Activated naive CD8-positive, alpha-beta T cell (primary cell): ENCODE results near the gene SLIT1.

Experiments used
- H3K27ac Mint-ChIP-seq: one replicate; pipeline ENCODE4 v1.8.0; 2021; ENCODE audit warnings: mixed read lengths
- H3K27me3 Mint-ChIP-seq: one replicate; pipeline ENCODE4 v1.8.0; 2021; ENCODE audit warnings: mixed read lengths
- H3K36me3 Mint-ChIP-seq: one replicate; pipeline ENCODE4 v1.8.0; 2021; ENCODE audit warnings: mixed read lengths
- H3K4me1 Mint-ChIP-seq: one replicate; pipeline ENCODE4 v1.8.0; 2021; ENCODE audit warnings: low read depth, mixed read lengths
- H3K4me3 Mint-ChIP-seq: one replicate; pipeline ENCODE4 v1.8.0; 2021; ENCODE audit warnings: mild to moderate bottlenecking, mixed read lengths
- H3K9me3 Mint-ChIP-seq: one replicate; pipeline ENCODE4 v1.8.0; 2021; ENCODE audit warnings: low read depth, mixed read lengths

The SLIT1 gene

GRCh38 chr10:97128039-97128492 lies 57.7 kb downstream of the SLIT1 start:
- H3K36me3 Mint-ChIP-seq, result no peaks in the 10 kb centered on the region
- no peak overlapping the region for H3K4me3 Mint-ChIP-seq
- H3K27me3 Mint-ChIP-seq, result no peaks in the 10 kb centered on the region
- no peaks in the 10 kb centered on the region for H3K9me3 Mint-ChIP-seq
- no peaks in the 10 kb centered on the region for H3K4me1 Mint-ChIP-seq
- no peak overlapping the region for H3K27ac Mint-ChIP-seq

GRCh38 chr10:97127509-97127908 lies 58.2 kb downstream of the SLIT1 start:
- Mint-ChIP-seq H3K4me3 (no peak overlapping the region), H3K27me3 (no peaks in the 10 kb centered on the region), H3K36me3 (no peaks in the 10 kb centered on the region), H3K4me1 (no peaks in the 10 kb centered on the region), H3K9me3 (no peaks in the 10 kb centered on the region), H3K27ac (no peak overlapping the region)

- Mint-ChIP-seq H3K27me3 (peaks cover 10% of the 10 kb centered on the region), H3K4me1 (no peaks in the 10 kb centered on the region), H3K36me3 (no peaks in the 10 kb centered on the region), H3K27ac (no peak overlapping the region), H3K4me3 (no peak overlapping the region), H3K9me3 (no peaks in the 10 kb centered on the region)
Measured at GRCh38 chr10:97124211-97124610, 61.5 kb downstream of the SLIT1 start.

- Mint-ChIP-seq H3K27ac (no peak overlapping the region), H3K27me3 (peaks cover 11% of the 10 kb centered on the region), H3K36me3 (no peaks in the 10 kb centered on the region), H3K4me3 (no peak overlapping the region), H3K9me3 (no peaks in the 10 kb centered on the region), H3K4me1 (no peaks in the 10 kb centered on the region)
Measured at GRCh38 chr10:97123765-97124164, 62.0 kb downstream of the SLIT1 start.

GRCh38 chr10:97121041-97121440 lies 64.7 kb downstream of the SLIT1 start:
- Mint-ChIP-seq H3K27ac (no peak overlapping the region), H3K27me3 (peaks cover 15% of the 10 kb centered on the region), H3K4me3 (no peak overlapping the region), H3K36me3 (no peaks in the 10 kb centered on the region), H3K4me1 (no peaks in the 10 kb centered on the region), H3K9me3 (no peaks in the 10 kb centered on the region)

GRCh38 chr10:97120370-97120769 lies 65.4 kb downstream of the SLIT1 start:
- Mint-ChIP-seq H3K27ac (no peak overlapping the region), H3K4me1 (no peaks in the 10 kb centered on the region), H3K9me3 (no peaks in the 10 kb centered on the region), H3K27me3 (peaks cover 15% of the 10 kb centered on the region), H3K36me3 (no peaks in the 10 kb centered on the region), H3K4me3 (no peak overlapping the region)

- H3K4me3 Mint-ChIP-seq, result no peak overlapping the region
- peaks cover 15% of the 10 kb centered on the region for H3K27me3 Mint-ChIP-seq
- no peak overlapping the region for H3K27ac Mint-ChIP-seq
- H3K36me3 Mint-ChIP-seq, result no peaks in the 10 kb centered on the region
- no peaks in the 10 kb centered on the region for H3K4me1 Mint-ChIP-seq
- H3K9me3 Mint-ChIP-seq, result no peaks in the 10 kb centered on the region
Measured at GRCh38 chr10:97119058-97119745, 66.6 kb downstream of the SLIT1 start.

GRCh38 chr10:97117372-97117771 lies 68.4 kb downstream of the SLIT1 start:
- no peak overlapping the region for H3K27ac Mint-ChIP-seq
- H3K4me1 Mint-ChIP-seq, result no peaks in the 10 kb centered on the region
- no peak overlapping the region for H3K4me3 Mint-ChIP-seq
- peaks cover 16% of the 10 kb centered on the region for H3K27me3 Mint-ChIP-seq
- H3K36me3 Mint-ChIP-seq, result no peaks in the 10 kb centered on the region
- H3K9me3 Mint-ChIP-seq, result no peaks in the 10 kb centered on the region

GRCh38 chr10:97116462-97117162 lies 69.1 kb downstream of the SLIT1 start:
- Mint-ChIP-seq H3K4me3 (no peak overlapping the region), H3K9me3 (no peaks in the 10 kb centered on the region), H3K36me3 (no peaks in the 10 kb centered on the region), H3K4me1 (no peaks in the 10 kb centered on the region), H3K27ac (no peak overlapping the region), H3K27me3 (peaks cover 17% of the 10 kb centered on the region)

GRCh38 chr10:97115846-97116245 lies 69.9 kb downstream of the SLIT1 start:
- Mint-ChIP-seq H3K27me3 (peaks cover 11% of the 10 kb centered on the region), H3K9me3 (no peaks in the 10 kb centered on the region), H3K4me3 (no peak overlapping the region), H3K27ac (no peak overlapping the region), H3K4me1 (no peaks in the 10 kb centered on the region), H3K36me3 (no peaks in the 10 kb centered on the region)

- Mint-ChIP-seq H3K9me3 (no peaks in the 10 kb centered on the region), H3K36me3 (no peaks in the 10 kb centered on the region), H3K27me3 (peaks cover 9% of the 10 kb centered on the region), H3K4me3 (no peak overlapping the region), H3K27ac (no peak overlapping the region), H3K4me1 (no peaks in the 10 kb centered on the region)
Measured at GRCh38 chr10:97111615-97112014, 74.1 kb downstream of the SLIT1 start.

GRCh38 chr10:97109547-97109946 lies 76.2 kb downstream of the SLIT1 start:
- no peak overlapping the region for H3K27ac Mint-ChIP-seq
- no peaks in the 10 kb centered on the region for H3K36me3 Mint-ChIP-seq
- H3K4me1 Mint-ChIP-seq, result no peaks in the 10 kb centered on the region
- no peak overlapping the region for H3K4me3 Mint-ChIP-seq
- no peaks in the 10 kb centered on the region for H3K9me3 Mint-ChIP-seq
- peaks cover 12% of the 10 kb centered on the region for H3K27me3 Mint-ChIP-seq

GRCh38 chr10:97107551-97107950 lies 78.2 kb downstream of the SLIT1 start:
- peaks cover 12% of the 10 kb centered on the region for H3K27me3 Mint-ChIP-seq
- H3K4me3 Mint-ChIP-seq, result no peak overlapping the region
- H3K4me1 Mint-ChIP-seq, result no peaks in the 10 kb centered on the region
- no peak overlapping the region for H3K27ac Mint-ChIP-seq
- no peaks in the 10 kb centered on the region for H3K36me3 Mint-ChIP-seq
- H3K9me3 Mint-ChIP-seq, result no peaks in the 10 kb centered on the region

GRCh38 chr10:97106207-97106606 lies 79.6 kb downstream of the SLIT1 start:
- H3K4me3 Mint-ChIP-seq, result no peak overlapping the region
- H3K27ac Mint-ChIP-seq, result no peak overlapping the region
- no peaks in the 10 kb centered on the region for H3K9me3 Mint-ChIP-seq
- peaks cover 9% of the 10 kb centered on the region for H3K27me3 Mint-ChIP-seq
- no peaks in the 10 kb centered on the region for H3K4me1 Mint-ChIP-seq
- H3K36me3 Mint-ChIP-seq, result no peaks in the 10 kb centered on the region

- Mint-ChIP-seq H3K36me3 (no peaks in the 10 kb centered on the region), H3K4me3 (no peak overlapping the region), H3K27me3 (peaks cover 7% of the 10 kb centered on the region), H3K9me3 (no peaks in the 10 kb centered on the region), H3K27ac (no peak overlapping the region), H3K4me1 (no peaks in the 10 kb centered on the region)
Measured at GRCh38 chr10:97105303-97105702, 80.5 kb downstream of the SLIT1 start.
